ENCODE data around the gene ST7. TPM values are rescaled to one million over a fixed set of nuclear protein-coding genes. Genes with fewer than 3 reads are reported as not detected.

The ST7 gene
- total and polyA plus RNA-seq, 2 donors (not counting 1 experiment from before 2014, with no cell fraction given) = 20.0 to 28.6 TPM

GRCh38 chr7:117064688-117065087 lies 111.4 kb downstream of the ST7 start:
- no peaks in the 10 kb centered on the region for H3K36me3 ChIP-seq (ENCODE audit: control insufficient read depth, insufficient read depth, low read length)
- peaks cover 4% of the 10 kb centered on the region for H3K4me1 ChIP-seq (ENCODE audit: control insufficient read depth, extremely low read depth, insufficient read depth, low read length)
- no peaks in the 10 kb centered on the region for H3K9me3 ChIP-seq (ENCODE audit: control insufficient read depth, insufficient read depth, low read depth, low read length)
- no peak for TF ChIP-seq CTCF (conservative IDR thresholded peaks at IDR 0.05 in 1 of 2, IDR thresholded peaks at IDR 0.05 in 1 of 2; ENCODE audit: low read depth in 1 of 2, low read length in 2 of 2)
- no peak for TF ChIP-seq EZH2 (IDR thresholded peaks at IDR 0.05; ENCODE audit: low read length, missing control alignments)
- no peak overlapping the region for H2AFZ ChIP-seq (ENCODE audit: low read length)
- no peaks in the 10 kb centered on the region for H4K20me1 ChIP-seq (ENCODE audit: control insufficient read depth, extremely low read depth, insufficient read depth, low read length)
- no peaks in the 10 kb centered on the region for H3K79me2 ChIP-seq (ENCODE audit: control insufficient read depth, insufficient read depth, low read length)
- no peak overlapping the region for H3K4me2 ChIP-seq (ENCODE audit: extremely low read depth, insufficient read depth, low read length)
- H3K27ac ChIP-seq (ENCODE audit: insufficient read depth, low read length) = no peak overlapping the region
- no peak for DNase-seq (ENCODE audit: low read depth in 2 of 2)
- H3K4me3 ChIP-seq (replicated peaks in 1 of 4; ENCODE audit: control extremely low read depth in 1 of 4, insufficient read depth in 1 of 4, low read depth in 3 of 4, low read length in 4 of 4) = no peak overlapping the region
- no peaks in the 10 kb centered on the region for H3K27me3 ChIP-seq (ENCODE audit: control insufficient read depth, insufficient read depth, low read length)
- no peak overlapping the region for H3K9ac ChIP-seq (ENCODE audit: insufficient read depth, low read length)

GRCh38 chr7:117065571-117066150 lies 112.4 kb downstream of the ST7 start:
- Histone ChIP-seq H3K27ac (ENCODE audit: insufficient read depth, low read length) (no peak overlapping the region), H3K27me3 (ENCODE audit: control insufficient read depth, insufficient read depth, low read length) (no peaks in the 10 kb centered on the region), H2AFZ (ENCODE audit: low read length) (no peak overlapping the region), H3K9ac (ENCODE audit: insufficient read depth, low read length) (no peak overlapping the region), H3K79me2 (ENCODE audit: control insufficient read depth, insufficient read depth, low read length) (no peaks in the 10 kb centered on the region), H3K4me3 (replicated peaks in 1 of 4; ENCODE audit: control extremely low read depth in 1 of 4, insufficient read depth in 1 of 4, low read depth in 3 of 4, low read length in 4 of 4) (no peak overlapping the region), H3K4me2 (ENCODE audit: extremely low read depth, insufficient read depth, low read length) (no peak overlapping the region), H4K20me1 (ENCODE audit: control insufficient read depth, extremely low read depth, insufficient read depth, low read length) (no peaks in the 10 kb centered on the region), H3K36me3 (ENCODE audit: control insufficient read depth, insufficient read depth, low read length) (no peaks in the 10 kb centered on the region), H3K9me3 (ENCODE audit: control insufficient read depth, insufficient read depth, low read depth, low read length) (no peaks in the 10 kb centered on the region), H3K4me1 (ENCODE audit: control insufficient read depth, extremely low read depth, insufficient read depth, low read length) (peaks cover 4% of the 10 kb centered on the region)
- TF ChIP-seq EZH2 (IDR thresholded peaks at IDR 0.05; ENCODE audit: low read length, missing control alignments) (no peak), CTCF (conservative IDR thresholded peaks at IDR 0.05 in 1 of 2, IDR thresholded peaks at IDR 0.05 in 1 of 2; ENCODE audit: low read depth in 1 of 2, low read length in 2 of 2) (no peak)
- DNase-seq (ENCODE audit: low read depth in 2 of 2) = no peak

GRCh38 chr7:117066668-117067067 lies 113.4 kb downstream of the ST7 start:
- Histone ChIP-seq H3K4me2 (ENCODE audit: extremely low read depth, insufficient read depth, low read length) (no peak overlapping the region), H3K9me3 (ENCODE audit: control insufficient read depth, insufficient read depth, low read depth, low read length) (no peaks in the 10 kb centered on the region), H3K9ac (ENCODE audit: insufficient read depth, low read length) (no peak overlapping the region), H3K27me3 (ENCODE audit: control insufficient read depth, insufficient read depth, low read length) (no peaks in the 10 kb centered on the region), H3K79me2 (ENCODE audit: control insufficient read depth, insufficient read depth, low read length) (no peaks in the 10 kb centered on the region), H3K27ac (ENCODE audit: insufficient read depth, low read length) (no peak overlapping the region), H4K20me1 (ENCODE audit: control insufficient read depth, extremely low read depth, insufficient read depth, low read length) (no peaks in the 10 kb centered on the region), H3K36me3 (ENCODE audit: control insufficient read depth, insufficient read depth, low read length) (no peaks in the 10 kb centered on the region), H2AFZ (ENCODE audit: low read length) (no peak overlapping the region), H3K4me3 (replicated peaks in 1 of 4; ENCODE audit: control extremely low read depth in 1 of 4, insufficient read depth in 1 of 4, low read depth in 3 of 4, low read length in 4 of 4) (no peak overlapping the region), H3K4me1 (ENCODE audit: control insufficient read depth, extremely low read depth, insufficient read depth, low read length) (peaks cover 4% of the 10 kb centered on the region)
- no peak for DNase-seq (ENCODE audit: low read depth in 2 of 2)
- TF ChIP-seq EZH2 (IDR thresholded peaks at IDR 0.05; ENCODE audit: low read length, missing control alignments) = no peak
- TF ChIP-seq CTCF (conservative IDR thresholded peaks at IDR 0.05 in 1 of 2, IDR thresholded peaks at IDR 0.05 in 1 of 2; ENCODE audit: low read depth in 1 of 2, low read length in 2 of 2) = no peak

Data from fibroblast of lung (primary cell).